KOPT-K1 (cell line): ENCODE results near the gene CLDND2.
"Not testable (repeated sequence)": the region's sequence is repeated elsewhere in the genome, so short reads cannot be mapped to it uniquely, and the experiment has no call there.

ENCODE experiments used
- H3K27ac ChIP-seq: fragments of 200-600 bp; sonication (generic); 2 replicates; pipeline ENCODE4 v1.5.1; 2016; ENCODE audit warnings: antibody characterized with exemption, mild to moderate bottlenecking, low read depth, low read length; ENCODE audit not compliant: poor library complexity, severe bottlenecking
- H3K36me3 ChIP-seq: fragments of 200-600 bp; sonication (generic); 2 replicates; pipeline ENCODE4 v1.5.1; 2017; ENCODE audit warnings: antibody characterized with exemption, mild to moderate bottlenecking, low read length, moderate library complexity; ENCODE audit not compliant: insufficient read depth
- H3K9me3 ChIP-seq: fragments of 200-600 bp; sonication (generic); 2 replicates; pipeline ENCODE4 v1.5.1; 2017; ENCODE audit warnings: antibody characterized with exemption, low read length, mild to moderate bottlenecking; ENCODE audit not compliant: insufficient read depth, poor library complexity, severe bottlenecking

CLDND2 gene

GRCh38 chr19:51368366-51369282 is at the start of gene CLDND2:
Gene CLDND2 (minus strand): TSS chr19:51369003. CDS start chr19:51368577, 426 bp downstream.
- Histone ChIP-seq H3K36me3 (no peaks in the 10 kb centered on the region), H3K27ac (peak within 1 kb of the TSS; percentile 82), H3K9me3 (no peaks in the 10 kb centered on the region)

DNA sequence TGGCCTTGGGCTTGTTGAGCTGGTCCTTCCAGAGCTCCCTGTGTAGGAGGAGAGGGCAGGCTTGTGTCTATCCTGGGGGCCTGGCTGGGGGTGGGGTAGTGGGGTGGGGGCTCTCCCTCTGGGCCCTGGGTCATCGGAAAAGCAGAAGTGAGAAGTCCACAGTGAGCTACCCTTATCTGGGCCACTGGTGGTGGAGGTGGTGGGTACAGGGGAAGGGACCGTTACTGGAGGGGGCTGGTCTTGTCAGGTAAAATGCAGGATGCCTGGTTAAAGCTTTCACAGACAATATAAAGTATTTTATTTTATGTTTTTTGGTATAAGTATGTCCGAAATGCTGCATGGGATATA is 49.0 kb upstream of the CLDND2 start:
- Histone ChIP-seq H3K9me3 (no peaks in the 10 kb centered on the region), H3K36me3 (no peaks in the 10 kb centered on the region), H3K27ac (no peak overlapping the region)

- Histone ChIP-seq H3K9me3 (no peaks in the 10 kb centered on the region), H3K36me3 (no peaks in the 10 kb centered on the region), H3K27ac (no peak within 1 kb of the TSS)
Measured at GRCh38 chr19:51417107-51417809, 48.5 kb upstream of the CLDND2 start, which contains the start of gene SIGLEC10. Gene SIGLEC10 (minus strand): TSS chr19:51417642. CDS start chr19:51417581, 61 bp downstream.

- not testable (repeated sequence) for H3K9me3 ChIP-seq, H3K36me3 ChIP-seq, H3K27ac ChIP-seq
Measured at GRCh38 chr19:51416422-51416821, 47.6 kb upstream of the CLDND2 start.

DNA sequence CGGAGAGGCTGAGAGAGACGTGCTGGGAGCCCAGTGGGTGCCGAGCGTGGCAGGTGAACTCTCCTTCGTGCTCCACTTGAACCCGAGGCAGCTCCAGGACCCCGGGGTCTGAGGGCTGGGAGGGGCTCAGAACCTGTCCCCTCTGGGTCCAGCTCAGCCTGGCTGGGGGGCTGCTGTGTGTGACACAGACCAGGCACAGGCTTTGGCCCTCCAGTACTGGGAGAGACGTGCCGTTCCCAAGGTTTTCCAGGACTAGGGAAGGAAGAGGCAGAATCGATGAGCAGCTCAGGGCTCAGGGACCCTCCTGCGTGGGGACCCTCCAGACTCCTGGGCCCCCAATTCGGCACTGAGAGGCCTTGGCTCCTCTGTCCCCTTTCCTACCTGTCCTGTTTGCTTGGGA is 46.4 kb upstream of the CLDND2 start:
- no peaks in the 10 kb centered on the region for H3K9me3 ChIP-seq
- H3K36me3 ChIP-seq: no peaks in the 10 kb centered on the region
- H3K27ac ChIP-seq: no peak overlapping the region

- Histone ChIP-seq H3K36me3 (no peaks in the 10 kb centered on the region), H3K27ac (no peak overlapping the region), H3K9me3 (peaks cover 2% of the 10 kb centered on the region)
Measured at GRCh38 chr19:51410950-51411748, 42.3 kb upstream of the CLDND2 start.

DNA sequence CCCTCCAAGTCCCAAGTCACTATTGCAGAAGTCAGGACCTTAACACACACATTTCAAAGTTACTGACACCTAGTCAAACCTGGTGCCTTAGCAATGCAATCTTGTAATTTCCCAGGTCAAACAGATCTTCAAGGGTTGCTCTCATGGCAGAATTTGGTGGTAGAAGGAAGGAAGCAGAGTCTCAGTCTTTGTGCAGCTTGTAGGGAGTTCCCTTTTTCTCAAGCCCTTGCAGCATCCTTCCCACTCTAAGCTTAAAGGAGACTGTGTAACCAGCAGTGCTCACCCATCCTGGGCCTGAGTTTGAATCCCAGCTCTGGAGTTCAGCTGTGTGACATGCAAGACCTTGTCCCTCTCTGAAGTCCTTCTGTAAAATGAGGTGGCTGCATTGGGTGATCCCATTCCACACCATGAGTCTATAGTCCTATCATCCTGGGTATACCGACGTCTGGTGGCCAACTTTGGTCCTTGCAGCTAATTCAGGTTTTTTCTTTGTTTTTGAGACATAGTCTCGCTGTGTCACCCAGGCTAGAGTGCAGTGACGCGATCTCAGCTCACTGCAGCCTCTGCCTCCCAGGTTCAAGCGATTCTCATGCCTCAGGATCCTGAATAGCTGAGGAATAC is 38.8 kb upstream of the CLDND2 start:
- no peak overlapping the region for H3K27ac ChIP-seq
- peaks cover 21% of the 10 kb centered on the region for H3K9me3 ChIP-seq
- H3K36me3 ChIP-seq: no peaks in the 10 kb centered on the region; the same call in 1 of the 2 replicates

DNA sequence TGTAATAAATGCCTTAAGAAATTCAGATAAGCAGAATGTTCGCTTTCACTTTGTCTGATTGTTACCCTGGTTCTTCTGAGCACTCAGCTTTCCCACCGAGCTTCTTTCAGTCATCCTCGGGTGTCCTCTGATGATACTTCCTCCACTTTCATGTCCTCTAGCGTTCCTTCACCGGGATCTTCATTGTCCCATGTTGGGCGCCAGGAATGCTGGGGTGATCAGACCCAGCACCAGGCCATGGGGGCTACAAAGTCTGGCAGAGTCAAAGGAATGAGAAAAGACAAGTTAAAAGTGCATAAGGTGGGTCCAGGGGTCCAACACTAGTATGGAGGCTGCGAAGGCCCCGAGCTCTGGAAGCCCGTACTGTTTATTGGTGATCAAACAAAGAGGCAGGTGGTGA is 33.3 kb upstream of the CLDND2 start:
- H3K36me3 ChIP-seq: peaks cover 8% of the 10 kb centered on the region; the same call in 1 of the 2 replicates
- no peak overlapping the region for H3K27ac ChIP-seq
- H3K9me3 ChIP-seq: peaks cover 37% of the 10 kb centered on the region

DNA sequence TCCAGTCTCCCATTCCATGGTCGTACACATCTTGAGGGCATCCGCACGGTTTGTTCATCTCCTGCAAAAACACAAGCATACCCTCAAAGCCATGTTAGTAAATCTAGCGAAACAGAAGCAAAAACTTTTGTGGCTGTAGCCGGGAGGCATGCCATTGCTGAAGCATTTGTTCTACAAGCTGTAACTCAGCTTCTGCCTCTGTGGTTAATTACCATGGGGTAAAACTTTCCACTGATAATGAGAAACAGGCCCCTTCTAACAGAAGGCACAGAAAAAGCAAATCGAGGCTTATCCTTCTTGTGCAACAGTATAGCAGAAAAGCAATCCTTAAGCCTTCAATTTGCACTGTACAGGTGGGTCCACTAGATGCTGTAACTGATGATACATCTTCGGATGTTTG is 31.1 kb upstream of the CLDND2 start:
- peak overlapping the region; percentile 52 for H3K27ac ChIP-seq
- H3K9me3 ChIP-seq: peaks cover 31% of the 10 kb centered on the region
- not testable (repeated sequence) for H3K36me3 ChIP-seq

- peak overlapping the region; percentile 52 for H3K27ac ChIP-seq
- peaks cover 31% of the 10 kb centered on the region for H3K9me3 ChIP-seq
- H3K36me3 ChIP-seq: peaks cover 8% of the 10 kb centered on the region; the same call in 1 of the 2 replicates
Measured at GRCh38 chr19:51399231-51399630, 30.4 kb upstream of the CLDND2 start.

DNA sequence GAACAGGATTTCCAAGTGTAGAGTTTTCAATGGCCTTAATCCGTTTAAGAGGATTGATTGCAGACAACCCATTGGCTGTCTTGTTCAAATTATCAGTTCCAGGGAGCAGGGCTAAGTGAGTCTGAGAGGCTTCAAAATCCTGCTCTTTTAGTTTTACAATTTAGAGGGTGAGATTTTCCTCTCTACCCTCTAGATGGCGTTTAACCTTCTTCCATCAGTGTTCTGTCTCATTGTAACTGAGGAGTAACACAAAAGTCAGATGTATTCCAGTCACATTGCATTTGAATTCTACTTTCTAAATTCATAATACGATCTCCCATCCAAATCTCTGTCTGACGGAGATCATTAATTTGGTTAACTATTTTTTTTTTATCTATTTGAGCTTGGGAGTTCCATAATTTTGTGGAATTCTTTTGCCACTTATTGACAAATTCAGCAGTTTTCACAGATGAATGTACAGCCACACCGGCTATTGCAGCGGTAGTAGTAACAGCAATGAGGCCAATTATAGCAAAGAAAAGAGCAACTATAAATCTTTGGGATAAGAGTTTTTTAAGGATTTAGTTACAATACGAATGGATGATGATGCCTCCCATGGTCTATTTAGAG is 29.4 kb upstream of the CLDND2 start:
- H3K27ac ChIP-seq: no peak overlapping the region
- H3K9me3 ChIP-seq: peaks cover 21% of the 10 kb centered on the region
- H3K36me3 ChIP-seq: 0 out of 2 replicates have a peak, but pooled peaks cover 8% of the 10 kb centered on the region

DNA sequence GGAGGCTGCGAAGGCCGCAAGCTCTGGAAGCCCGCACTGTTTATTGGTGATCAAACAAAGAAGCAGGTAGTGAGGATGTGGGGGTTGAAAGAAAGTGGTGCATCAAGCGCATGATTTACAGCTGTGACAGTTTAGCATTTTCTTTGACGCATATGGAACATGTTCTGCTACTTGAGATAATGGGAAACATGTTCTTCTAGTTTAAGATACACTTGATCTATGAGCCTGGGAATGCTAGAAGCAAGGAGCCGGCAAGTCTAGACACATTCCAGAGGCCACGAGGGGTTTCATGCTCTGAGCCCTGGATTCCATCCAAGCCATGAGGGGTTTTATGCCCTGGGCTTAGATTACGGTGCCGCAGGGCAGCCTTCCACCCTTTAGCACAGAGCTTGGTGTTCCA is 28.6 kb upstream of the CLDND2 start:
- not testable (repeated sequence) for H3K27ac ChIP-seq, H3K36me3 ChIP-seq
- peaks cover 14% of the 10 kb centered on the region for H3K9me3 ChIP-seq

DNA sequence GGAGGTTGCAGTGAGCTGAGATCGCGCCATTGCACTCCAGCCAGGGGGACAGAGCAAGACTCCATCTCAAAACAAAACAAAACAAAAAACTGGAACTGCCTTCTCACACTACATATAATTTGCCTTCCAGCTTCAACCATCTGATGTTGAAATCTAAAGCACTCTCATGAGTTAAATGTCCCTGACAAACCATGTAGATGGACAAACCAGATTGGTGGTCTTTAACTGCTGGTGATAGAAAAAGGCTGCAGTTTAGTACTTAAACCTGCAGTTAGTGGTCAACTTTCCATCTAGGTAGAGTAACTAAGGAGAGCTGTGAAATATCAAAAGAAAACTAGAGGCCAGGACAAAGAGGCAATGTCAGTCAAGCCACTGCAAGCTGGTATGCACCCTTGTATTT is 27.4 kb upstream of the CLDND2 start:
- Histone ChIP-seq H3K9me3 (peaks cover 1% of the 10 kb centered on the region), H3K36me3 (no peaks in the 10 kb centered on the region), H3K27ac (peak overlapping the region; percentile 98)
